EL (cell line): ENCODE data around the gene MED12L.
A peak's percentile ranks its signal among the peaks of the same experiment; 100 is the strongest.

ENCODE experiments used
- DNase-seq: peaks from one replicate; pipeline ENCODE4 v3.0.0-alpha.2; 2016

Gene MED12L

DNA sequence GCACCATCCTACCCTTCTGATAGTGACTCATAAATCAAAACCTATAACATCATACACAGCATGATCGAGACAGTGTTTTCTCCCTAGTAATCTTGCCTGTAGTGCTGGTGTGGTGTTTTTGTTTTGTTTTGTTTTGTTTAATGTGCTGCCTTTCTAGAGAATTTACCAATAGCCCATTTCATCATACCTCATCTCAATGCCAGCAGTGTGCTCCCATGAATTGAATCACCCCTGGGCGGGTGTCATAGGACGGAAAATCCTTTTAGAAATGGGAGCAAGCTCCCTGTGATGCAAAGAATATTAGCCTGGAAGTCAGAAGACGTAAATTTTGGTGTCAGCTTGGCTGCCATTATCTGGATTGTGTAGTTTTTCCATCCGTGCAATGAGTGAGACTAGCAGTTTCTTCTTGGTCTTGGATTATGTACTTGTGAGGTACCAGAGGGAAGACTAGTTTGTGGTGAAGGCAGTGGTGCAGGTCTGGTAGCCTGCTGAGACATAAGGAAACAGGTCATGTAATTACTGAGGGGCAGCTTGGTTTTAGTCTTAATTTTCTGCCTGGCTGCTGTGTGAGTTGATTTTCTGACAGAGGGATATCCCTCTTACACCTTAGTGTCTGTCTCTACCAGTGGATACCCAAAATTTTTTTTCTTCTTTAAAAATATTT lies 345.5 kb downstream of the MED12L start:
- no peak for DNase-seq

GRCh38 chr3:151431940-151432339 lies 346.5 kb downstream of the MED12L start:
- DNase-seq, result peak; percentile 70

DNA sequence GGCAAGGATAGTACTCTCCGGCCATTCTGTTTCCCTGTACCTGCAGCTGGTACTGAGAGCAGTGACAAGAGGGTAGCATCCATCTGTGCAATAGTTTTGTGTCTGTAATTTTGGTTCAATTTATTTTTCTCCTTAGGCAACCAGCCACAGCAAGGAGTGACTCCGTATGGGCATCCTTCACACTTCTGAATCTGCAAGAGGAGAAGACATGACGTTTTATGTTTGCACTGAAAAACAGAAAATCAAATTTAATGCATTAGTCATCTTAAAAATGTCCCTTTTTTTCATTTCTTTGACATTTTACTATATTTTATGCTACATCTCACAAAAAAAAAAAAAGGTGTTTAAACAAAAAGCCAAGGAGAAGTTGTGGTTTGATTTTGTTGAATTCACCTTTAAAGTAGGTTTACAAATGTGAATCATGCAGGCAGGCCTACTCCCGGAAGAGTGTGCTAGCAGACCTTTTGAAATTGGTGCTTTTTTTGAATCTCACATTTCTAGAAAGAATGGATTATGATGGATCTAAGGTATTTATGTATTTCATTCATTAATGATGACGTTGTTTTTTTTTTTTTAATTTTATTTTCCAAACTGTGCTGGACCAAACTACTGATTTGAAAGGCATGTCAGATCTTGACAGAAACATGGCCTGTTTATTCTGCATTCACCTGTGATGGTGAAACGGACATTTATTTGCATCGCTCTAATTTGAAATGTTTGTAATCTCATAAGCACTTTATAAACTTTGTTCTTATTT lies 347.3 kb downstream of the MED12L start:
- no peak for DNase-seq

DNA sequence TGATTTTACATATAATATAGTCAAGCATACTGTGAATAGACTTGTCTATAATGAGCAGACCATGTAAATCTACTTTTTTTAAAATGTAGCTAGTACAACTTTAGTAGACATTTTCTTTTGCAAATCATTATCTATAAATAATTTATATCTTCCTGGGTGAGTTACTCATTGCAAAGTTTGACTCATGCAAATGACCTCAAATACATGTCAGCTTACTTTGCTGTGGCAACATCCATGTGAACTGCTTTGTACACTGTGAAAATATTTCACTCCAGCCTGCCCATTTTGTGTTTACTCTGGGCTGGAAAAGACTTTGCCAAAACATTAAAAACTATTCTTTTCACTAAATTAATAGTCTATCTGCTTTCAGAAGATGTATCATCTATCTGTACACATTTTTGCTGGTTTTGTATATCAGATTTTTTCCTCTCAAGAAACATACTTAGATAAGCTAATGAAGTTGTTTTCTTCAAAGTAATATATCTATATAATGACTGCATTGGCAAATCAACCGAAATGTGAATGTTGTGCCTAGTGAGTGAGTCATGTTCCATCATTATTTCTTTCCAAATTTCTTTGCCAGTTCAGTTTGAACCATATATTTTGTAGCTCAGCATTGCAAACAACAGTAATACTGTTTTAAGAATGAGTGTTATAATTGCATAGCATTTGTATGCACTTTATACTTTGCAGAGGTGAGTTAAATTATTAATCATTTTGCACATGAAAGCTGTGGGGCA lies 348.9 kb downstream of the MED12L start:
- peak; percentile 85 for DNase-seq

GRCh38 chr3:151436675-151437446 lies 351.4 kb downstream of the MED12L start:
- no peak for DNase-seq

- DNase-seq, result no peak
Observed at GRCh38 chr3:151437906-151438305, 352.4 kb downstream of the MED12L start.

DNA sequence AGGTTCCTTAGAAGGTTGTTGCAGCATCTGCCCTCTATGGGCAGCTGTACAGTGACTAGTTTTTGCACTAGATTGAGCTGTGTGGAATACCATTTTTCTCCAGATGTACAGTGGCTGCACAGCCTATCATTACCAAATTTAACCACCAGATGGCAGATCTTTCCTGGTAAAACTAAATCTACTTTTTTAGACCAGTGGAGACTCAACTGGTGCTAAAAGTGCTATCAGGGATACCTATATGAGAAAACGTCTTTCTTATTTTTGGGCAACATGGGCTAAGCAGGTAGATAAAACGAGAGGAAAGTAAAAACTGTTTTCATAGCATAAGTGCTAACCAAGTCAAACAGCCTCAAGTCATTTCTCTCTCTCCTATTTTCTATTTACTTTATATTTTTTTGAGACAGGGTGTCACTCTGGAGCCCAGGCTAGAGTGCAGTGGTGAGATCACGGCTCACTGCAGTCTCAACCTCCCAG lies 354.2 kb downstream of the MED12L start:
- DNase-seq, result peak; percentile 74

- DNase-seq, result no peak
Observed at GRCh38 chr3:151440940-151441339, 355.5 kb downstream of the MED12L start.

- no peak for DNase-seq
Observed at GRCh38 chr3:151443583-151443982, 358.1 kb downstream of the MED12L start.

GRCh38 chr3:151445273-151446001 lies 360.0 kb downstream of the MED12L start:
- peak; percentile 92 for DNase-seq

DNA sequence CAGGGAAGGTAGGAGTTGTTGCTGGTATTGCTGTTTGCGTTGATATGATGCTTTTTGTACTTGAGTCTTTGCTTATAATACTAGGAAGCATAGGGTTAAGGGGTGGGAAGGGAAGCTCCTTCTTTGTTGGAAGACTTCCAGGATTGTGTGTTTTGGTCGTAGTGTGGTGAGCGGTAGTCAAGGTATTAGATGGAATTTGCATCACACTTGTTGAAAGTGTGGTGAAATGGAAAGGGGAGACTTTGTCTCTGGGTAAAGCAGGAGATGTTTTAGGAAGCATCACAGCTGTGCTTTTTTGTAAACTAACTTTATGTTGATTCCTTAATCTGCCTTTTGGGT lies 360.5 kb downstream of the MED12L start:
- no peak for DNase-seq

GRCh38 chr3:151452368-151452767 lies 366.9 kb downstream of the MED12L start:
- DNase-seq, result no peak

DNA sequence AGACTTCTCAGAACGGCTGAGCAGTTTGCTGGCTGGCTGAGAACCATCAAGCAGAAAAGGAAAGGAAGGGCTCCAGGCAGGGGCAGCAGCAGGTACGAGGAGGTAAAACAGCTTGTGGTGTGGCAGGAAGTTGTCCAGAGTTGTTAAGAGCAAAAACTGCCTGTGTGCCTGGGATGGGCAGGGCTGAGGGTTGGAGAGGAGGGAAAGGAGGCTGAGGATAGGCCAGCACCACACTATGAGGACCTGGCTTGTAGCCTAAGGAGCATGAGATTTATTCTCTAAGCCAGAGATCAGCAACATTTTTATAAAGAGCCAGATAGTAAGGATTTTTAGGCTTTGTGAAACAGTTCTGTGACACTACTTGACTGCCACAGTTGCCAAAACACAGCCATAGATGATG lies 367.4 kb downstream of the MED12L start:
- no peak for DNase-seq

GRCh38 chr3:151456065-151456464 lies 370.6 kb downstream of the MED12L start:
- DNase-seq, result no peak

DNA sequence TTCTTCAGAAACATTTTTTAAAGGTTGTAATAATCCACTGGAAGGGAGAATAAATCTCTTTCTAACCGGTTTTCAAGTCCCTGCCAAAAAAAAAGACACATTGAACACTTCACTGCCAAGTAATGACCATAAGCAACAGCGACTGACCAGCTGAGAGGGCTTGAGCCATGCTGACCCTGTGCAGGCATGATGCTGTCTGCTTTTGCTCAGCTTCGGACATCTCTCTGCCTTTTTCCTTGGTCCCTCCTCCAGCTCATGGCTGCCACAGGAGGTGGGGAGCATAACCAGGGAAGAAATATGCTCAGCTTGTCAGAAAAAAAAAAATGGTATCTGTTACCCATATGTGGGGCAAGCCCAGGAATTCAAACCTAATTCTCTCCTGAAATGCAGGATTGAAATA lies 373.9 kb downstream of the MED12L start:
- DNase-seq, result no peak

- no peak for DNase-seq
Observed at GRCh38 chr3:151460228-151460627, 374.8 kb downstream of the MED12L start.

GRCh38 chr3:151460774-151461450 lies 375.4 kb downstream of the MED12L start, which contains the start of gene IGSF10:
Gene IGSF10, minus strand, starts transcription at chr3:151461061. Its CDS starts 2,352 bp downstream, at chr3:151458709.
- no peak for DNase-seq

GRCh38 chr3:151462278-151462780 lies 376.9 kb downstream of the MED12L start:
- no peak for DNase-seq

DNA sequence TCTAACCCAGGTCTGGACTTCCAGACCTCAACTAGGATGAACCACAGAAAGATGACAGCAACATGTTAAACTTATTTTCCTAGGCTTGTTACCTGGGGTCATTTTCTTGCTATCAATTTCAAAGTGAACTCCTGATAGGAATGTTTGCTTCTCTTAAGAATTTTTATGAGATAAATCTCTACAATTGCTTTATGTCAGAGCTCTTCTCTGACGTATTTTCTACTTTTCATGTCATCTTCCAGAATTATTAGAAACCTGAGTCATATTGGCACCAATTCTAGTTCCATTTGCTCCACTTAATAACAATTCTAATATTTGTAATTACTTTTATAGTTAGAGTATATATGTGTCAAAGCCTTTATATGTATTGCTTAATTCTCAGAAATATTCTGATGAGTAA lies 377.5 kb downstream of the MED12L start:
- DNase-seq, result no peak

DNA sequence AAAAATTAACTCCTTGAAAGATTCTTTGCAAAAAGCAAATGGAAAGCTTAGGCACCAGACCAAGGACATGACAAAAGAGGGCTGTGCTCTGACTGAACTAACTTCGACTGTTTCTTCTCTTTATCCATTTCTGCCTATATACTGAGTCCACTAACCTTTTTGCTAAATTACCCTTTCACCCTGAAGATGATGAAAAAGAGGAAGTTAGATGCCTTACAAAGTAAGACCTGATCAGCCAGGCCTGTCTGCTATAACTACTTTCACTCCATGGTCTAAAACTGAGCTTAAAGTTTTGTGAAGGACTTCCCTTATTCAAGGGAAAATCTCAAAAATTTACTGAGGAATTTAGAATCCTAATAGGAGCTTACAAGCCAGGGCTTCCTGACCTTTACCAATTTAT lies 381.6 kb downstream of the MED12L start:
- DNase-seq, result no peak

GRCh38 chr3:151468284-151468917 lies 382.9 kb downstream of the MED12L start:
- DNase-seq, result peak; percentile 62
